ENCODE measurements around the gene RGS1. TPM values are rescaled to one million over a fixed set of nuclear protein-coding genes. Genes with fewer than 3 reads are reported as not detected.

The RGS1 gene
- total and polyA plus RNA-seq, 2 of the 8 experiments (the other 6 are each of a cell fraction or from before 2014, with no cell fraction given) = not detected

DNA sequence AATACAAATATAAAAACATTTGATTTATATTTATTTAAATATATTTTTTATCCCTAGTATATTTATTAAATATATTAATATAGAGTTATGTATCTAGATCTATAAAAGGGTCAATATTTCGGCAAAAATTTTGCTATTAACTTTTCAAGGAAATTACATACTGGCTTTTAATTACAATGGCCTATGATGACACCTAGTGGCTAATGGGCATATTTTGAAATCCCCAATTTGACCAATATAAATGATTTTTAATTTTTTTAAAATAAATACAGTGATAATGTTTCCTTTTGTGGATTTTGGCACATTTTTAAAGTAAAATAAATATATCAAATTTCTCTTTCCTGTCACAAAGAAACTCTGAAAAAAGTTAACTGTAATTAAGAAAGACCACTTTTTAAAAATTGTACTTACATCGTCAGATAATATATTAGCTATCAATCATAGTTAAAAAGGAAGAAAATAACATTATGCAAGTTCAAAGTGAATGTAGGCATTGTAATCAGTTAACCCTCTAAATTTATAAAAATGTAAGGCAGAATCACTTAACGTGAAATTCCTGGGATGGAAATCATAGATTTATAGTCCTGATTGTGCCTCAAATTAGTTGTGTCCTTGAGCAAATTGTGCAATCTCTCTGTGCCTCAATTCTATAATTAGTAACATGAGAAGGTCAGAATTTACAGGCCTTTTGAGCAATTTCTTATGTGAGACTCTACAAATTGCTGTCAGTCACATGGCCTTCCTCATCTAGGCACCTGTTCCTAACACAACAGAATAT lies 34.7 kb downstream of the RGS1 start:
- no peak overlapping the region for H2BK15ac ChIP-seq (ENCODE audit: low read length)
- no peaks in the 10 kb centered on the region for H3K27me3 ChIP-seq (replicated peaks in 1 of 4; ENCODE audit: control insufficient read depth in 3 of 4, extremely low read depth in 1 of 4, insufficient read depth in 3 of 4, low read length in 3 of 4)
- H3K14ac ChIP-seq (ENCODE audit: insufficient read length) = no peak overlapping the region
- H2AK5ac ChIP-seq (ENCODE audit: low read depth, low read length) = no peak overlapping the region
- no peak overlapping the region for H3K56ac ChIP-seq (replicated peaks; ENCODE audit: insufficient read length, low read depth, low read length)
- H3K4me2 ChIP-seq (ENCODE audit: insufficient read depth in 1 of 2, low read depth in 2 of 2, low read length in 2 of 2) = no peak overlapping the region
- no peak overlapping the region for H4K91ac ChIP-seq (replicated peaks; ENCODE audit: insufficient read length, low read length)
- no peak overlapping the region for H3K18ac ChIP-seq (ENCODE audit: extremely low read depth, low read length)
- H3K9me3 ChIP-seq (ENCODE audit: insufficient read depth in 2 of 2, low read depth in 1 of 2, low read length in 1 of 2) = no peaks in the 10 kb centered on the region
- H3K9ac ChIP-seq (replicated peaks in 1 of 4; ENCODE audit: extremely low read depth in 1 of 4, low read depth in 3 of 4, low read length in 3 of 4) = no peak overlapping the region
- no peak overlapping the region for H3K23ac ChIP-seq (ENCODE audit: insufficient read length)
- H3K4ac ChIP-seq (replicated peaks; ENCODE audit: insufficient read length, low read depth, low read length) = no peak overlapping the region
- no peak overlapping the region for H2AFZ ChIP-seq (ENCODE audit: low read length)
- no peaks in the 10 kb centered on the region for H3K79me2 ChIP-seq (ENCODE audit: control insufficient read depth in 1 of 2, insufficient read depth in 2 of 2, low read length in 2 of 2)
- ChIA-PET POLR2A (ENCODE audit: partially characterized antibody) (no interaction called here), CTCF (ENCODE audit: partially characterized antibody) (interaction anchor here (0.6 to 2.1 kb wide), 10 partner anchors 14 to 409 kb away, joined by 3 to 15 read pairs (median 4); no protein-coding TSS in a partner anchor)
- no peak overlapping the region for H2BK20ac ChIP-seq (ENCODE audit: low read length)
- no peaks in the 10 kb centered on the region for H3K36me3 ChIP-seq (ENCODE audit: control insufficient read depth in 2 of 4, insufficient read depth in 4 of 4, low read length in 3 of 4)
- H4K8ac ChIP-seq (ENCODE audit: extremely low read depth, insufficient read depth, low read length) = no peak overlapping the region
- no peak overlapping the region for H4K5ac ChIP-seq (ENCODE audit: insufficient read length, low read depth, low read length)
- H3K23me2 ChIP-seq (ENCODE audit: low read depth, low read length) = no peaks in the 10 kb centered on the region; the same call in 1 of the 2 replicates
- H2BK120ac ChIP-seq (replicated peaks; ENCODE audit: low read depth, low read length) = no peak overlapping the region
- no peak overlapping the region for H2BK5ac ChIP-seq (ENCODE audit: low read depth, low read length)
- no peaks in the 10 kb centered on the region for H4K20me1 ChIP-seq (replicated peaks in 1 of 2; ENCODE audit: control insufficient read depth in 1 of 2, insufficient read depth in 2 of 2, low read length in 2 of 2)
- no peak overlapping the region for H3K4me3 ChIP-seq (ENCODE audit: extremely low read depth in 1 of 4, insufficient read depth in 2 of 4, low read depth in 3 of 4, low read length in 4 of 4)
- no peak for DNase-seq (ENCODE audit: low read depth in 1 of 2, low spot score in 2 of 2)
- H2BK12ac ChIP-seq (ENCODE audit: low read depth, low read length) = no peak overlapping the region
- no peaks in the 10 kb centered on the region for H3K4me1 ChIP-seq (replicated peaks in 1 of 4; ENCODE audit: control insufficient read depth in 3 of 4, insufficient read depth in 4 of 4, low read length in 3 of 4)
- no peak overlapping the region for H3K27ac ChIP-seq (ENCODE audit: low read depth, low read length)
- no peak for FAIRE-seq
- 86% methylated on average over 3 of the region's 3 CpGs; no CpG with 5 or more reads in 1 of the 2 experiments for WGBS, 2 experiments (ENCODE audit: extremely low coverage in 1 of 2, insufficient coverage in 1 of 2, insufficient read length in 1 of 2, insufficient replicate concordance in 2 of 2, low coverage in 1 of 2, low lambda C conversion rate in 2 of 2, missing lambda C conversion rate in 1 of 2)
- H3K79me1 ChIP-seq (ENCODE audit: low read depth, low read length) = no peaks in the 10 kb centered on the region
- TF ChIP-seq CEBPB (IDR thresholded peaks at IDR 0.05; ENCODE audit: low read depth, low read length) (peak; percentile 55; the same call in 1 of the 2 replicates), TCF12 (IDR thresholded peaks at IDR 0.05; ENCODE audit: low read depth, low read length) (no peak), CBX5 (IDR thresholded peaks at IDR 0.05; ENCODE audit: low read depth, low read length) (no peak), GABPA (IDR thresholded peaks at IDR 0.05; ENCODE audit: borderline replicate concordance, insufficient read depth, low read length) (no peak), EGR1 (IDR thresholded peaks at IDR 0.05; ENCODE audit: borderline replicate concordance, low read depth, low read length) (no peak), SP4 (IDR thresholded peaks at IDR 0.05; ENCODE audit: low read length) (no peak), TAF7 (optimal IDR thresholded peaks at IDR 0.05; ENCODE audit: borderline replicate concordance, low read depth, low read length) (no peak), RAD21 (IDR thresholded peaks at IDR 0.05 in 1 of 2, conservative IDR thresholded peaks at IDR 0.05 in 1 of 2; ENCODE audit: low read depth in 2 of 2, low read length in 2 of 2) (peak; percentile 39 to 58), ATF2 (IDR thresholded peaks at IDR 0.05; ENCODE audit: low read length) (no peak), CBX8 (IDR thresholded peaks at IDR 0.05; ENCODE audit: borderline replicate concordance, low read depth, low read length) (no peak), RXRA (IDR thresholded peaks at IDR 0.05; ENCODE audit: insufficient read depth, low read depth, low read length) (no peak)
